Measurements from ENCODE around the gene RMRP. TPM values are rescaled to one million over a fixed set of nuclear protein-coding genes. Genes with fewer than 3 reads are reported as not detected.
A peak's percentile ranks its signal among the peaks of the same experiment; 100 is the strongest.

RMRP gene
- total RNA-seq, 4 donors from 2014 or later: 1,115 to 7,222 (median 2,718) TPM

- H3K27me3 ChIP-seq: no peaks in the 10 kb centered on the region
- H3K36me3 ChIP-seq: peaks cover 0 to 6% (median 0%) of the 10 kb centered on the region in 4 donors
- H3K4me1 ChIP-seq: peaks cover 0 to 11% (median 0%) of the 10 kb centered on the region in 4 donors
- H3K9me3 ChIP-seq: no peaks in the 10 kb centered on the region
- TF ChIP-seq EP300 (IDR thresholded peaks at IDR 0.05; ENCODE audit: low read depth) (no peak), POLR2A (IDR thresholded peaks at IDR 0.05) (no peak), CTCF (IDR thresholded peaks at IDR 0.05) (no peak), POLR2AphosphoS5 (IDR thresholded peaks at IDR 0.05) (no peak)
- 46 to 69% methylated on average over 2 of the region's 2 CpGs for WGBS, 2 donors (ENCODE audit: low coverage in 1 of 2)
- no peak overlapping the region for H3K4me3 ChIP-seq
- peak overlapping the region; percentile 28 to 95 (median 92) for H3K27ac ChIP-seq
- no peak for DNase-seq
- in situ Hi-C loops (cut with MboI; ENCODE audit: low pct_ligation_motif_present in 1 of 4, low pct_unique_long_range_greater_than_20kb in 1 of 4, low sequenced_read_pairs in 3 of 4) (loop anchor here in 1 of 4 donors (25.0 kb wide), 1 partner anchor 696 kb away; the partner anchor contains the start of gene DNAJB5), intact Hi-C loops (cut with DNase I; ENCODE audit: low total_unique reads) (no loop called here)
Measured at GRCh38 chr9:35683323-35683722, 25.5 kb upstream of the RMRP start.

- H3K4me3 ChIP-seq: no peak overlapping the region
- no peak for TF ChIP-seq POLR2A (IDR thresholded peaks at IDR 0.05)
- TF ChIP-seq POLR2AphosphoS5 (IDR thresholded peaks at IDR 0.05): peak in 1 of 3 donors; percentile 4
- H3K9me3 ChIP-seq: no peaks in the 10 kb centered on the region
- DNase-seq: no peak
- in situ Hi-C loops (cut with MboI; ENCODE audit: low pct_ligation_motif_present in 1 of 4, low pct_unique_long_range_greater_than_20kb in 1 of 4, low sequenced_read_pairs in 3 of 4) (loop anchor here in 1 of 4 donors (25.0 kb wide), 1 partner anchor 695 kb away; the partner anchor contains the start of gene DNAJB5), intact Hi-C loops (cut with DNase I; ENCODE audit: low total_unique reads) (no loop called here)
- peaks cover 0 to 6% (median 0%) of the 10 kb centered on the region in 4 donors for H3K36me3 ChIP-seq
- no peaks in the 10 kb centered on the region for H3K27me3 ChIP-seq
- H3K27ac ChIP-seq: peak overlapping the region; percentile 28 to 95 (median 92)
- WGBS, 2 donors (ENCODE audit: low coverage in 1 of 2): 73 to 87% methylated on average over 5 to 10 of the region's 10 CpGs
- H3K4me1 ChIP-seq: peaks cover 0 to 11% (median 0%) of the 10 kb centered on the region in 4 donors
Measured at GRCh38 chr9:35682520-35683315, 24.9 kb upstream of the RMRP start.

GRCh38 chr9:35682051-35682450 lies 24.2 kb upstream of the RMRP start:
- no peaks in the 10 kb centered on the region for H3K9me3 ChIP-seq
- intact Hi-C loops (cut with DNase I; ENCODE audit: low total_unique reads) (no loop called here), in situ Hi-C loops (cut with MboI; ENCODE audit: low pct_ligation_motif_present in 1 of 4, low pct_unique_long_range_greater_than_20kb in 1 of 4, low sequenced_read_pairs in 3 of 4) (loop anchor here in 1 of 4 donors (25.0 kb wide), 1 partner anchor 695 kb away; the partner anchor contains the start of gene DNAJB5)
- no peak for DNase-seq
- H3K4me3 ChIP-seq: no peak overlapping the region
- peaks cover 0 to 11% (median 0%) of the 10 kb centered on the region in 4 donors for H3K4me1 ChIP-seq
- peaks cover 0 to 6% (median 0%) of the 10 kb centered on the region in 4 donors for H3K36me3 ChIP-seq
- 86% methylated on average over 6 of the region's 6 CpGs; no CpG with 5 or more reads in 1 of the 2 donors for WGBS, 2 donors (ENCODE audit: low coverage in 1 of 2)
- H3K27ac ChIP-seq: peak overlapping the region; percentile 29 to 95 (median 92)
- TF ChIP-seq EP300 (IDR thresholded peaks at IDR 0.05; ENCODE audit: low read depth) (no peak), POLR2AphosphoS5 (IDR thresholded peaks at IDR 0.05) (peak in 1 of 3 donors; percentile 11)
- no peaks in the 10 kb centered on the region for H3K27me3 ChIP-seq

GRCh38 chr9:35681341-35682002 lies 23.7 kb upstream of the RMRP start:
- Histone ChIP-seq H3K4me1 (peaks cover 0 to 12% (median 0%) of the 10 kb centered on the region in 4 donors), H3K36me3 (peaks cover 0 to 6% (median 0%) of the 10 kb centered on the region in 4 donors), H3K27me3 (no peaks in the 10 kb centered on the region), H3K9me3 (no peaks in the 10 kb centered on the region), H3K27ac (peak overlapping the region; percentile 29 to 95 (median 92)), H3K4me3 (no peak overlapping the region)
- in situ Hi-C loops (cut with MboI; ENCODE audit: low pct_ligation_motif_present in 1 of 4, low pct_unique_long_range_greater_than_20kb in 1 of 4, low sequenced_read_pairs in 3 of 4) (loop anchor here in 1 of 4 donors (25.0 kb wide), 1 partner anchor 694 kb away; the partner anchor contains the start of gene DNAJB5), intact Hi-C loops (cut with DNase I; ENCODE audit: low total_unique reads) (no loop called here)
- 68 to 100% methylated on average over 1 to 3 of the region's 3 CpGs for WGBS, 2 donors (ENCODE audit: low coverage in 1 of 2)
- no peak for DNase-seq
- peak in 1 of 3 donors; percentile 46 for TF ChIP-seq POLR2AphosphoS5 (IDR thresholded peaks at IDR 0.05)
- no peak for TF ChIP-seq EP300 (IDR thresholded peaks at IDR 0.05; ENCODE audit: low read depth)

- in situ Hi-C loops (cut with MboI; ENCODE audit: low pct_ligation_motif_present in 1 of 4, low pct_unique_long_range_greater_than_20kb in 1 of 4, low sequenced_read_pairs in 3 of 4): loop anchor here in 1 of 4 donors (25.0 kb wide), 1 partner anchor 693 kb away; the partner anchor contains the start of gene DNAJB5
- H3K4me3 ChIP-seq: no peak overlapping the region
- intact Hi-C loops (cut with DNase I; ENCODE audit: low total_unique reads): no loop called here
- peak overlapping the region; percentile 24 to 95 (median 92) for H3K27ac ChIP-seq
- TF ChIP-seq POLR2AphosphoS5 (IDR thresholded peaks at IDR 0.05): peak in 1 of 3 donors; percentile 65
- TF ChIP-seq CTCF (IDR thresholded peaks at IDR 0.05): no peak
- no peaks in the 10 kb centered on the region for H3K9me3 ChIP-seq
- H3K27me3 ChIP-seq: no peaks in the 10 kb centered on the region
- DNase-seq: no peak
- 40 to 64% methylated on average over 1 to 15 of the region's 15 CpGs for WGBS, 2 donors (ENCODE audit: low coverage in 1 of 2)
- H3K4me1 ChIP-seq: peaks cover 6 to 16% (median 9%) of the 10 kb centered on the region in 4 donors
- peaks cover 0 to 6% (median 0%) of the 10 kb centered on the region in 4 donors for H3K36me3 ChIP-seq
Measured at GRCh38 chr9:35680331-35681105, 22.7 kb upstream of the RMRP start.

Data from transverse colon (tissue), 4 donors.